Measurements from ENCODE around the gene TSFM.
A peak's percentile ranks its signal among the peaks of the same experiment; 100 is the strongest.

The TSFM gene

GRCh38 chr12:57782608-57783465, at the start of gene TSFM:
Gene TSFM (plus strand): TSS chr12:57782787. CDS start chr12:57782802, 15 bp downstream.
- DNase-seq = peak; percentile 97

- peak; percentile 43 for DNase-seq
Measured at GRCh38 chr12:57733928-57734327, 48.7 kb upstream of the TSFM start.

- DNase-seq = peak; percentile 35
Measured at GRCh38 chr12:57734591-57734990, 48.0 kb upstream of the TSFM start.

- no peak for DNase-seq
Measured at GRCh38 chr12:57735198-57735855, 47.3 kb upstream of the TSFM start.

GRCh38 chr12:57735952-57736740, 46.4 kb upstream of the TSFM start:
- DNase-seq = peak; percentile 81

- no peak for DNase-seq
Measured at GRCh38 chr12:57736741-57737466, 45.7 kb upstream of the TSFM start.

- DNase-seq = peak; percentile 73
Measured at GRCh38 chr12:57737467-57738460, 44.8 kb upstream of the TSFM start.

- no peak for DNase-seq
Measured at GRCh38 chr12:57738661-57739237, 43.8 kb upstream of the TSFM start, which contains the start of gene AGAP2. Gene AGAP2 (minus strand): TSS chr12:57738742. CDS start chr12:57738246, 496 bp downstream.

- no peak for DNase-seq
Measured at GRCh38 chr12:57739387-57739786, 43.2 kb upstream of the TSFM start.

- DNase-seq = no peak
Measured at GRCh38 chr12:57739914-57740538, 42.6 kb upstream of the TSFM start.

- DNase-seq = no peak
Measured at GRCh38 chr12:57740656-57741412, 41.8 kb upstream of the TSFM start.

GRCh38 chr12:57741413-57741789, 41.2 kb upstream of the TSFM start:
- DNase-seq = no peak

GRCh38 chr12:57741844-57742738, 40.5 kb upstream of the TSFM start:
- peak; percentile 79 for DNase-seq

- no peak for DNase-seq
Measured at GRCh38 chr12:57743769-57744168, 38.8 kb upstream of the TSFM start.

GRCh38 chr12:57744194-57744776, 38.3 kb upstream of the TSFM start:
- DNase-seq = no peak

GRCh38 chr12:57744777-57745484, 37.7 kb upstream of the TSFM start, which contains the start of gene TSPAN31:
Gene TSPAN31 (plus strand): TSS chr12:57745039. CDS start chr12:57745155, 116 bp downstream.
- DNase-seq = peak; percentile 97

GRCh38 chr12:57745485-57745881, 37.1 kb upstream of the TSFM start:
- DNase-seq = no peak

Measured in islet precursor cell (in vitro differentiated cells).